HEK293 (cell line): Measurements from ENCODE around the gene DST.

Source experiments
- CTCF ChIA-PET: fragments of 350-600 bp; formaldehyde crosslinking; extraction: SDS; loops from one replicate; lab custom pipeline; 2021; ENCODE audit warnings: antibody characterized with exemption; lab: Yijun Ruan, JAX
- POLR2A ChIA-PET: fragments of 300-600 bp; formaldehyde crosslinking; extraction: SDS; loops from one replicate; lab custom pipeline; 2020; ENCODE audit warnings: antibody characterized with exemption, inconsistent platforms; lab: Yijun Ruan, JAX
- H3K27ac ChIP-seq: fragments of 200-500 bp; sonication (Bioruptor generic); 2 replicates; pipeline ENCODE4 v1.5.1; 2014; ENCODE audit warnings: low read depth, low read length, control low read depth, inconsistent platforms; ENCODE audit errors: extremely low read depth
- H3K36me3 ChIP-seq, 2 experiments: fragments of 200-500 bp in 1 of 2; sonication (Bioruptor generic) in 1 of 2; 1 replicate in 1 of 2; 2 replicates in 1 of 2; pipeline ENCODE4 v1.5.1; 2014 to 2017; ENCODE audit warnings: inconsistent platforms in 2 of 2, low read length in 2 of 2; ENCODE audit not compliant: control insufficient read depth in 2 of 2, insufficient read depth in 1 of 2
- H3K4me1 ChIP-seq: fragments of 200-500 bp; sonication (Bioruptor generic); 2 replicates; pipeline ENCODE4 v1.5.1; 2014; ENCODE audit warnings: mild to moderate bottlenecking, low read length, inconsistent platforms; ENCODE audit not compliant: control insufficient read depth, insufficient read depth
- H3K4me3 ChIP-seq: 2 replicates; pipeline ENCODE4 v1.5.1; 2011; ENCODE audit warnings: low read depth, mild to moderate bottlenecking, control low read depth, low read length, moderate library complexity
- H3K9me3 ChIP-seq: fragments of 200-500 bp; sonication (Bioruptor generic); 2 replicates; pipeline ENCODE4 v1.5.1; 2014; ENCODE audit warnings: low read depth, low read length, inconsistent platforms; ENCODE audit not compliant: control insufficient read depth, insufficient read depth
- EGR2 ChIP-seq: fragments of 450-650 bp; formaldehyde crosslinking; IDR thresholded peaks from 2 replicates; pipeline ENCODE4 v1.5.1; 2016; ENCODE audit warnings: low read depth, missing biosample characterization, missing genetic modification characterization
- FEZF1 ChIP-seq: fragments of 450-650 bp; formaldehyde crosslinking; IDR thresholded peaks from 2 replicates; pipeline ENCODE4 v1.5.1; 2016; ENCODE audit warnings: missing biosample characterization, missing genetic modification characterization
- GLI2 ChIP-seq: fragments of 450-650 bp; formaldehyde crosslinking; IDR thresholded peaks from 2 replicates; pipeline ENCODE4; 2017; ENCODE audit warnings: missing biosample characterization, missing genetic modification characterization, low read depth, borderline replicate concordance
- GLIS1 ChIP-seq: fragments of 450-650 bp; formaldehyde crosslinking; IDR thresholded peaks from 2 replicates; pipeline ENCODE4 v1.5.1; 2016; ENCODE audit warnings: missing biosample characterization, missing genetic modification characterization
- IKZF3 ChIP-seq: fragments of 450-650 bp; IDR thresholded peaks from 2 replicates; pipeline ENCODE4 v1.5.0; 2018; ENCODE audit warnings: missing biosample characterization, mild to moderate bottlenecking, missing genetic modification characterization, moderate library complexity
- KLF7 ChIP-seq: fragments of 450-650 bp; formaldehyde crosslinking; IDR thresholded peaks from 2 replicates; pipeline ENCODE4 v1.5.1; 2016; ENCODE audit warnings: missing biosample characterization, missing genetic modification characterization, borderline replicate concordance
- SETDB1 ChIP-seq: IDR thresholded peaks from one replicate; pipeline ENCODE4 v1.6.1; 2017; ENCODE audit warnings: mild to moderate bottlenecking, low read length, moderate library complexity, mixed read lengths; ENCODE audit not compliant: insufficient read length
- SP3 ChIP-seq: fragments of 450-650 bp; formaldehyde crosslinking; IDR thresholded peaks from 2 replicates; pipeline ENCODE4 v1.5.1; 2016; ENCODE audit warnings: missing biosample characterization, missing genetic modification characterization
- YY2 ChIP-seq: fragments of 450-650 bp; formaldehyde crosslinking; IDR thresholded peaks from 2 replicates; pipeline ENCODE4 v1.5.1; 2016; ENCODE audit warnings: missing biosample characterization, missing genetic modification characterization
- ZBTB17 ChIP-seq: fragments of 450-650 bp; formaldehyde crosslinking; IDR thresholded peaks from 2 replicates; pipeline ENCODE4 v1.5.1; 2016; ENCODE audit warnings: missing biosample characterization, missing genetic modification characterization
- ZBTB48 ChIP-seq: fragments of 450-650 bp; formaldehyde crosslinking; IDR thresholded peaks from 2 replicates; pipeline ENCODE4 v1.5.1; 2016; ENCODE audit warnings: missing biosample characterization, missing genetic modification characterization
- ZFHX2 ChIP-seq: fragments of 450-650 bp; formaldehyde crosslinking; conservative IDR thresholded peaks from 2 replicates; pipeline ENCODE4 v1.5.1; 2016; ENCODE audit warnings: missing biosample characterization, missing genetic modification characterization
- ZNF140 ChIP-seq: fragments of 450-650 bp; formaldehyde crosslinking; IDR thresholded peaks from 2 replicates; pipeline ENCODE4 v1.5.1; 2016; ENCODE audit warnings: missing biosample characterization, missing genetic modification characterization
- ZNF169 ChIP-seq: fragments of 450-650 bp; formaldehyde crosslinking; IDR thresholded peaks from 2 replicates; pipeline ENCODE4 v1.5.1; 2016; ENCODE audit warnings: missing biosample characterization, missing genetic modification characterization
- ZNF174 ChIP-seq: fragments of 450-650 bp; formaldehyde crosslinking; IDR thresholded peaks from 2 replicates; pipeline ENCODE4 v1.5.0; 2017; ENCODE audit warnings: missing biosample characterization, mild to moderate bottlenecking, missing genetic modification characterization
- ZNF350 ChIP-seq: fragments of 450-650 bp; formaldehyde crosslinking; IDR thresholded peaks from 2 replicates; pipeline ENCODE4 v1.5.0; 2017; ENCODE audit warnings: missing biosample characterization, mild to moderate bottlenecking, missing genetic modification characterization
- ZNF366 ChIP-seq: fragments of 450-650 bp; formaldehyde crosslinking; conservative IDR thresholded peaks from 2 replicates; pipeline ENCODE4 v1.5.1; 2016; ENCODE audit warnings: missing biosample characterization, missing genetic modification characterization
- ZNF391 ChIP-seq: fragments of 450-650 bp; formaldehyde crosslinking; IDR thresholded peaks from 2 replicates; pipeline ENCODE4 v1.5.1; 2016; ENCODE audit warnings: low read depth, missing biosample characterization, missing genetic modification characterization, borderline replicate concordance
- ZNF426 ChIP-seq: fragments of 450-650 bp; formaldehyde crosslinking; IDR thresholded peaks from 2 replicates; pipeline ENCODE4 v1.5.1; 2017; ENCODE audit warnings: missing biosample characterization, missing genetic modification characterization, mild to moderate bottlenecking, inconsistent platforms, moderate library complexity
- ZNF501 ChIP-seq: fragments of 450-650 bp; formaldehyde crosslinking; IDR thresholded peaks from 2 replicates; pipeline ENCODE4 v1.5.1; 2016; ENCODE audit warnings: missing biosample characterization, missing genetic modification characterization
- ZNF585B ChIP-seq: fragments of 450-650 bp; formaldehyde crosslinking; IDR thresholded peaks from 2 replicates; pipeline ENCODE4 v1.5.1; 2016; ENCODE audit warnings: missing biosample characterization, missing genetic modification characterization
- ZNF623 ChIP-seq: fragments of 450-650 bp; formaldehyde crosslinking; IDR thresholded peaks from 2 replicates; pipeline ENCODE4 v1.5.1; 2016; ENCODE audit warnings: missing biosample characterization, missing genetic modification characterization
- ZNF792 ChIP-seq: fragments of 450-650 bp; formaldehyde crosslinking; IDR thresholded peaks from 2 replicates; pipeline ENCODE4 v1.5.1; 2016; ENCODE audit warnings: missing biosample characterization, missing genetic modification characterization
- TF ChIP-seq, protein P1 (sequence below): fragments of 450-650 bp; formaldehyde crosslinking; IDR thresholded peaks from 2 replicates; pipeline ENCODE4 v1.5.1; 2016; ENCODE audit warnings: missing biosample characterization, missing genetic modification characterization, borderline replicate concordance
- TF ChIP-seq, protein P2 (sequence below): fragments of 450-650 bp; formaldehyde crosslinking; IDR thresholded peaks from 2 replicates; pipeline ENCODE4 v1.5.1; 2016; ENCODE audit warnings: missing biosample characterization, missing genetic modification characterization

The DST gene

DNA sequence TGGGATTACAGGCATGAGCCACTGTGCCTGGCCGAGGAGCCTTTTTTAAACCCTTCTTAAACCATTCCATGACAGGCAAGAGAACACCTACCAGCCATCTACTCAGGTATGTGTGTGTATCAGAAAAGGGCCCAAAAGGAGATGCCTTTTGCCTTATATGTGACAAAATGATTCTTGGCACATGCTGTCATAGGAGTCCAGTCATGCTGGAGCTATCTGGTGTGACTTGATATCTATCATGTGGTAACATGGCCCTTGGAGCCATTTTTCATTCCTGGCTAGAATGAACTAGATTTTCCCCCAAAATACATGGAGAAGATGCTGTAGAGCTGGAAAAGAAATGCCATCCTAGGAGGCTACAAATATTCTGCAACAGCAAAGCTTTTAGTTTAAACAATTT, 129.1 kb downstream of the DST start (continued):
- TF ChIP-seq, protein P1, sequence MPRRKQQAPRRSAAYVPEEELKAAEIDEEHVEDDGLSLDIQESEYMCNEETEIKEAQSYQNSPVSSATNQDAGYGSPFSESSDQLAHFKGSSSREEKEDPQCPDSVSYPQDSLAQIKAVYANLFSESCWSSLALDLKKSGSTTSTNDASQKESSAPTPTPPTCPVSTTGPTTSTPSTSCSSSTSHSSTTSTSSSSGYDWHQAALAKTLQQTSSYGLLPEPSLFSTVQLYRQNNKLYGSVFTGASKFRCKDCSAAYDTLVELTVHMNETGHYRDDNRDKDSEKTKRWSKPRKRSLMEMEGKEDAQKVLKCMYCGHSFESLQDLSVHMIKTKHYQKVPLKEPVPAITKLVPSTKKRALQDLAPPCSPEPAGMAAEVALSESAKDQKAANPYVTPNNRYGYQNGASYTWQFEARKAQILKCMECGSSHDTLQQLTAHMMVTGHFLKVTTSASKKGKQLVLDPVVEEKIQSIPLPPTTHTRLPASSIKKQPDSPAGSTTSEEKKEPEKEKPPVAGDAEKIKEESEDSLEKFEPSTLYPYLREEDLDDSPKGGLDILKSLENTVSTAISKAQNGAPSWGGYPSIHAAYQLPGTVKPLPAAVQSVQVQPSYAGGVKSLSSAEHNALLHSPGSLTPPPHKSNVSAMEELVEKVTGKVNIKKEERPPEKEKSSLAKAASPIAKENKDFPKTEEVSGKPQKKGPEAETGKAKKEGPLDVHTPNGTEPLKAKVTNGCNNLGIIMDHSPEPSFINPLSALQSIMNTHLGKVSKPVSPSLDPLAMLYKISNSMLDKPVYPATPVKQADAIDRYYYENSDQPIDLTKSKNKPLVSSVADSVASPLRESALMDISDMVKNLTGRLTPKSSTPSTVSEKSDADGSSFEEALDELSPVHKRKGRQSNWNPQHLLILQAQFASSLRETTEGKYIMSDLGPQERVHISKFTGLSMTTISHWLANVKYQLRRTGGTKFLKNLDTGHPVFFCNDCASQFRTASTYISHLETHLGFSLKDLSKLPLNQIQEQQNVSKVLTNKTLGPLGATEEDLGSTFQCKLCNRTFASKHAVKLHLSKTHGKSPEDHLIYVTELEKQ (tag by site-specific recombination) = no peak
- TF ChIP-seq ZNF501 (tag by site-specific recombination) (no peak), ZNF350 (tag by site-specific recombination) (no peak), ZNF140 (tag by site-specific recombination) (no peak)

DNA sequence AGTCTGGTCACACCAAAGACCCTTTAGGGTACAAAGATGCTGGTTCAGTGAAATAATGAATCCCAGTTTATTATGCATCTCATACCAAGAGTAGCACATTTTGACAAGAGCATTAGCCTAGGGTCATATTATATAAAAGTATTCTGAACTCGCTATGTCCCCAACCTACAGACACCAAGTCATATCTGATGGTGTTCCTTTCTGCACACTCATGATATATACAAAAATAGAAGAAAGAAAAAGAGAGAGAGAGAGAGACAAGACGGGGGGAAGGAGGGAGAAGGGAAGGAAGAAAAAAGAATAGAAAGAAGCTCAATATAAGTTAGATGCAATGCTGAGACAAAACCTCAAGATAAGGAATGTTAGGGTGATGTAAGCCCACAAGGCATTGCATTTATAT, 131.1 kb downstream of the DST start:
- Histone ChIP-seq H3K27ac (no peak overlapping the region), H3K4me3 (no peak overlapping the region), H3K4me1 (peaks cover 3% of the 10 kb centered on the region; the same call in 1 of the 2 replicates), H3K36me3 (peaks cover 27 to 56% of the 10 kb centered on the region in 2 experiments)
- POLR2A ChIA-PET = interaction anchor here (0.6 to 1.6 kb wide), 2 partner anchors 31 to 350 kb away, joined by 3 to 5 read pairs; no protein-coding TSS in a partner anchor
- CTCF ChIA-PET = interaction anchor here (0.7 to 1.3 kb wide), 4 partner anchors 31 to 405 kb away, joined by 3 to 5 read pairs (median 4); no protein-coding TSS in a partner anchor
- TF ChIP-seq YY2 (tag by site-specific recombination) (no peak), ZNF366 (tag by site-specific recombination) (peak; percentile 44), ZNF623 (no peak)
- TF ChIP-seq, all 188 proteins: peak for 1
- H3K9me3 ChIP-seq = no peaks in the 10 kb centered on the region

DNA sequence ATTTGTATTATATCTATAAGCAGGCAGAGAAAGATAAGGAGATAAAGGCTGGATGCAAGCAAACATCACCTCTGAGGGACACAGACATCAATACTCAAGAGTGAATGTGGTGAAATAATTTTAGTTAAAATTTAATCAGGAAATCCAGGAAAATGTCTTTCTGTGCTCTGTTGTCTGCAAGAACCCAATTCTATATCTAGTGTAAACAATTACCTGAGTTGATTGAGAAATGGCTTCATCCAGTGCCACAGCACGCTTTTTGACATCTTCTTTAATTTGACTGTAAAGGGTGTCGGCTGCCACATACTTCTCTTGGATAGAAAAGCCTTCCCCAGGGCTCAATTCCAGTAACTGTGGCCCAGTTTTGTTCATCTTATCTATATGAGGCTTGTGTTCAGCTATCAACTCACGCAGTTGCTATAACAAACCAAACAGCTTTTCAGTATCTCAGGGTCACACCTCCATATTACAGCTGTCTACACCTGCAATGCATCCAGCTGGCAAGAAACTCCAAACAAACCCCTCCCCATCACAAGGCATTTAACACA, 131.6 kb downstream of the DST start:
- TF ChIP-seq ZBTB48 (tag by site-specific recombination) (no peak), FEZF1 (peak; percentile 61), ZNF391 (tag by site-specific recombination) (no peak), KLF7 (tag by site-specific recombination) (0 out of 2 replicates have a peak, but pooled peaks have one; percentile 20), ZNF792 (no peak)
- Histone ChIP-seq H3K4me3 (no peak overlapping the region), H3K4me1 (no peaks in the 10 kb centered on the region), H3K27ac (no peak overlapping the region), H3K9me3 (no peaks in the 10 kb centered on the region), H3K36me3 (peaks cover 32 to 58% of the 10 kb centered on the region in 2 experiments)
- CTCF ChIA-PET = interaction anchor here (0.7 to 1.3 kb wide), 5 partner anchors 31 to 406 kb away, joined by 3 to 5 read pairs (median 3); no protein-coding TSS in a partner anchor
- POLR2A ChIA-PET = interaction anchor here (1.6 kb wide), 1 partner anchor 32 kb away, joined by 5 read pairs; no protein-coding TSS in a partner anchor

DNA sequence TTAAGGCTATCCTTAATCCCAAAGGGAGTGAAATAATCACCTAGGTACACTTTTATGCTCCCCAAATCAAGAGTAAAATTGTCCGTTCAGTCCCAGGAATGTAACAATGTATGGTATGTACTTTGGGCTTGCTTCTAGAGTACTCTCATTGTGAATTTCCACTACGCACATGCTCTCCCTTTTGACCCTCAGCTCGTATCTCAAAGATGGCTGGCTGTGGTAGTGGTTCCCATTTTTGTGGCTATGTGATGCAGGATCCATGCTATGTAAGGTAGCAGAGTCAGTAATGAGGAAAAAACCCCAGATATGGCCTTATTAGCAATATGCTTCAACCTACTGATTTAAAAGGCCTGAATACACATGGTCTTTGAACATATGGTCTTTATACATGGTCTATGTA, 133.7 kb downstream of the DST start:
- Histone ChIP-seq H3K36me3 (peaks cover 37 to 52% of the 10 kb centered on the region in 2 experiments), H3K27ac (no peak overlapping the region), H3K4me3 (no peak overlapping the region), H3K9me3 (no peaks in the 10 kb centered on the region), H3K4me1 (no peaks in the 10 kb centered on the region)
- POLR2A ChIA-PET = no interaction called here
- CTCF ChIA-PET = interaction anchor here (0.7 to 0.9 kb wide), 3 partner anchors 61 to 925 kb away, joined by 3 to 4 read pairs (median 3); no protein-coding TSS in a partner anchor
- no peak for TF ChIP-seq ZBTB17
- TF ChIP-seq ZFHX2 = no peak
- TF ChIP-seq GLI2 (tag by site-specific recombination) = no peak
- TF ChIP-seq, protein P2, sequence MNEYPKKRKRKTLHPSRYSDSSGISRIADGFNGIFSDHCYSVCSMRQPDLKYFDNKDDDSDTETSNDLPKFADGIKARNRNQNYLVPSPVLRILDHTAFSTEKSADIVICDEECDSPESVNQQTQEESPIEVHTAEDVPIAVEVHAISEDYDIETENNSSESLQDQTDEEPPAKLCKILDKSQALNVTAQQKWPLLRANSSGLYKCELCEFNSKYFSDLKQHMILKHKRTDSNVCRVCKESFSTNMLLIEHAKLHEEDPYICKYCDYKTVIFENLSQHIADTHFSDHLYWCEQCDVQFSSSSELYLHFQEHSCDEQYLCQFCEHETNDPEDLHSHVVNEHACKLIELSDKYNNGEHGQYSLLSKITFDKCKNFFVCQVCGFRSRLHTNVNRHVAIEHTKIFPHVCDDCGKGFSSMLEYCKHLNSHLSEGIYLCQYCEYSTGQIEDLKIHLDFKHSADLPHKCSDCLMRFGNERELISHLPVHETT (tag by site-specific recombination) = no peak
- TF ChIP-seq ZNF585B (tag by site-specific recombination) = no peak
- no peak for TF ChIP-seq ZNF174 (tag by site-specific recombination)
- no peak for TF ChIP-seq SP3 (tag by site-specific recombination)
- TF ChIP-seq SETDB1 = no peak
- no peak for TF ChIP-seq ZNF169 (tag by site-specific recombination)
- TF ChIP-seq GLIS1 (tag by site-specific recombination) = no peak
- TF ChIP-seq IKZF3 (tag by site-specific recombination) = no peak
- no peak for TF ChIP-seq EGR2 (tag by site-specific recombination)
- no peak for TF ChIP-seq ZNF426
- no peak for TF ChIP-seq ZNF623
